Measurements from ENCODE around the gene CD14.
A peak's percentile ranks its signal among the peaks of the same experiment; 100 is the strongest.
"Not testable (repeated sequence)": the region's sequence is repeated elsewhere in the genome, so short reads cannot be mapped to it uniquely, and the experiment has no call there.

The CD14 gene

GRCh38 chr5:140635291-140636257, 2.6 kb upstream of the CD14 start:
- DNase-seq = no peak

GRCh38 chr5:140634103-140634502, 1.1 kb upstream of the CD14 start:
- no peak for DNase-seq

GRCh38 chr5:140633501-140633900, 526 bp upstream of the CD14 start:
- no peak for DNase-seq

- peak in 24 of 56 donors; percentile 7 to 59 (median 36) for DNase-seq
These were observed 482 bp downstream of the CD14 start for GRCh38 chr5:140632366-140633020.

- DNase-seq = no peak
These were observed 1.1 kb downstream of the CD14 start for GRCh38 chr5:140631831-140632365.

GRCh38 chr5:140631036-140631417, 1.9 kb downstream of the CD14 start:
- no peak for DNase-seq

- no peak for DNase-seq
These were observed 2.5 kb downstream of the CD14 start for GRCh38 chr5:140630292-140631035.

- no peak for DNase-seq
These were observed 4.3 kb downstream of the CD14 start for GRCh38 chr5:140628711-140629110.

GRCh38 chr5:140627972-140628371, 5.0 kb downstream of the CD14 start:
- no peak for DNase-seq

GRCh38 chr5:140624886-140625285, 8.1 kb downstream of the CD14 start:
- DNase-seq = not testable (repeated sequence)

- not testable (repeated sequence) for DNase-seq
These were observed 9.9 kb downstream of the CD14 start for GRCh38 chr5:140623061-140623460.

GRCh38 chr5:140622301-140622700, 10.7 kb downstream of the CD14 start:
- DNase-seq = no peak

GRCh38 chr5:140611020-140611521, 21.9 kb downstream of the CD14 start:
- DNase-seq = no peak

GRCh38 chr5:140609126-140609525, 23.8 kb downstream of the CD14 start:
- DNase-seq = peak in 5 of 56 donors; percentile 18 to 35 (median 29)

GRCh38 chr5:140608722-140609121, 24.3 kb downstream of the CD14 start:
- DNase-seq = no peak

GRCh38 chr5:140607031-140607430, 25.9 kb downstream of the CD14 start:
- DNase-seq = no peak

- DNase-seq = no peak
These were observed 27.1 kb downstream of the CD14 start for GRCh38 chr5:140605879-140606278.

- no peak for DNase-seq
These were observed 29.2 kb downstream of the CD14 start for GRCh38 chr5:140603734-140604133.

- not testable (repeated sequence) for DNase-seq
These were observed 29.6 kb downstream of the CD14 start for GRCh38 chr5:140603446-140603698.

GRCh38 chr5:140602147-140602546, 30.8 kb downstream of the CD14 start:
- no peak for DNase-seq

- DNase-seq = no peak
These were observed 32.9 kb downstream of the CD14 start for GRCh38 chr5:140600096-140600495.

- no peak for DNase-seq
These were observed 34.1 kb downstream of the CD14 start for GRCh38 chr5:140598836-140599235.
